Muscle of back (tissue), 13 donors: ENCODE measurements around the gene NEURL1B. TPM values are rescaled to one million over a fixed set of nuclear protein-coding genes. Genes with fewer than 3 reads are reported as not detected.
"Not testable (repeated sequence)": the region's sequence is repeated elsewhere in the genome, so short reads cannot be mapped to it uniquely, and the experiment has no call there.

Experiments used
- DNase-seq, 3 donors: peaks; one replicate each; pipeline versions ENCODE4 v3.0.0 to v3.0.0-alpha.2; 2013
- long read RNA-seq, 9 donors: transcript quantifications; one replicate each; lab custom pipeline, GENCODE V29; 2026
- polyA plus RNA-seq, 10 donors: library from polyadenylated mRNA; unstranded; fragments of 120-200 nt; gene quantifications; one replicate each; pipeline ENCODE4 v1.2.1, GENCODE V29; 2013; ENCODE audit not compliant: insufficient read length in 10 of 10

The NEURL1B gene
- 10 to 100 TPM; 27.5 to 48.7 (median 36.9) TPM for polyA plus RNA-seq
- long read RNA-seq, donor 1, full-length matches to known transcripts: 4 of 4 reads
- long read RNA-seq, donor 1, partial matches to known transcripts: 0 of 4 reads
- long read RNA-seq, donor 1, other reads (novel, unspliced or antisense): 0 of 4 reads
- long read RNA-seq, donor 2, full-length matches to known transcripts: 8 of 8 reads
- long read RNA-seq, donor 2, partial matches to known transcripts: 0 of 8 reads
- long read RNA-seq, donor 2, other reads (novel, unspliced or antisense): 0 of 8 reads
- long read RNA-seq, donor 3: 0 reads
- long read RNA-seq, donor 4: 0 reads
- long read RNA-seq, donor 5, full-length matches to known transcripts: 2 of 2 reads
- long read RNA-seq, donor 5, partial matches to known transcripts: 0 of 2 reads
- long read RNA-seq, donor 5, other reads (novel, unspliced or antisense): 0 of 2 reads
- long read RNA-seq, donor 6, full-length matches to known transcripts: 3 of 3 reads
- long read RNA-seq, donor 6, partial matches to known transcripts: 0 of 3 reads
- long read RNA-seq, donor 6, other reads (novel, unspliced or antisense): 0 of 3 reads
- long read RNA-seq, donor 7, full-length matches to known transcripts: 1 of 1 reads
- long read RNA-seq, donor 7, partial matches to known transcripts: 0 of 1 reads
- long read RNA-seq, donor 7, other reads (novel, unspliced or antisense): 0 of 1 reads
- long read RNA-seq, donor 8, full-length matches to known transcripts: 2 of 2 reads
- long read RNA-seq, donor 8, partial matches to known transcripts: 0 of 2 reads
- long read RNA-seq, donor 8, other reads (novel, unspliced or antisense): 0 of 2 reads
- long read RNA-seq, donor 9, full-length matches to known transcripts: 1 of 1 reads
- long read RNA-seq, donor 9, partial matches to known transcripts: 0 of 1 reads
- long read RNA-seq, donor 9, other reads (novel, unspliced or antisense): 0 of 1 reads

- peak; percentile 78 to 90 (median 79) for DNase-seq
These were observed at the start of gene NEURL1B for GRCh38 chr5:172640822-172641358. TSS of gene NEURL1B (plus strand) at chr5:172641263. CDS start at chr5:172641407, 144 bp downstream.

- no peak for DNase-seq
These were observed 49.4 kb upstream of the NEURL1B start for GRCh38 chr5:172591636-172592035.

GRCh38 chr5:172592881-172593280 lies 48.2 kb upstream of the NEURL1B start:
- no peak for DNase-seq

- no peak for DNase-seq
These were observed 47.8 kb upstream of the NEURL1B start for GRCh38 chr5:172593306-172593705.

- no peak for DNase-seq
These were observed 47.3 kb upstream of the NEURL1B start for GRCh38 chr5:172593721-172594235.

GRCh38 chr5:172594431-172594830 lies 46.6 kb upstream of the NEURL1B start:
- no peak for DNase-seq

GRCh38 chr5:172594867-172595466 lies 46.1 kb upstream of the NEURL1B start:
- no peak for DNase-seq

GRCh38 chr5:172595596-172596455 lies 45.2 kb upstream of the NEURL1B start:
- DNase-seq: no peak

- no peak for DNase-seq
These were observed 44.3 kb upstream of the NEURL1B start for GRCh38 chr5:172596638-172597231.

GRCh38 chr5:172597755-172598155 lies 43.3 kb upstream of the NEURL1B start:
- DNase-seq: no peak

GRCh38 chr5:172598251-172599203 lies 42.5 kb upstream of the NEURL1B start:
- DNase-seq: no peak

- no peak for DNase-seq
These were observed 41.9 kb upstream of the NEURL1B start for GRCh38 chr5:172599204-172599567.

GRCh38 chr5:172600571-172600970 lies 40.5 kb upstream of the NEURL1B start:
- no peak for DNase-seq

GRCh38 chr5:172601576-172601975 lies 39.5 kb upstream of the NEURL1B start:
- not testable (repeated sequence) for DNase-seq

GRCh38 chr5:172602783-172603231 lies 38.3 kb upstream of the NEURL1B start:
- DNase-seq: peak in 1 of 3 donors; percentile 81

GRCh38 chr5:172603251-172603806 lies 37.7 kb upstream of the NEURL1B start:
- DNase-seq: peak in 2 of 3 donors; percentile 25 to 84

GRCh38 chr5:172605466-172605865 lies 35.6 kb upstream of the NEURL1B start:
- DNase-seq: no peak

GRCh38 chr5:172606156-172606785 lies 34.8 kb upstream of the NEURL1B start:
- DNase-seq: no peak
